ENCODE measurements around the gene TFAP2E.

DNA sequence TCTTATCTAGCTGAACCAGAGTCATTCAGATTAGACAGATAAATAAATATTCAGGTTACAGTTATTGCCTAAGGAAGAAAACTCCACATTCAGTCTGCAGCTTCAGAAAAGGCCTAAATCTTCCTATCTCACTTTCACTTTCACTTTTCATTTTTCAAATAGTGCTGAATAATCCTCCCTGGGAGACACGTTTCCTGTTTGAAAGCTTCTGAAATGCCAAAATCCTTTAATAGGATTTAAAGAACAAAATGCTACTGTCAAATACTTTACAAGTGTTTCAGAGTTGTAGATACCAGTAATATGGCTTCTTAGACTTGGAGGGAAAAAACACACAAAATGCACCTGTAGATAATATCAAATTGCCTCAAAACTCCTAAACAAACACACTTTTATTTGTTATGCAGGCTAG, 64.3 kb downstream of the TFAP2E start:
- TF ChIP-seq, protein P1, sequence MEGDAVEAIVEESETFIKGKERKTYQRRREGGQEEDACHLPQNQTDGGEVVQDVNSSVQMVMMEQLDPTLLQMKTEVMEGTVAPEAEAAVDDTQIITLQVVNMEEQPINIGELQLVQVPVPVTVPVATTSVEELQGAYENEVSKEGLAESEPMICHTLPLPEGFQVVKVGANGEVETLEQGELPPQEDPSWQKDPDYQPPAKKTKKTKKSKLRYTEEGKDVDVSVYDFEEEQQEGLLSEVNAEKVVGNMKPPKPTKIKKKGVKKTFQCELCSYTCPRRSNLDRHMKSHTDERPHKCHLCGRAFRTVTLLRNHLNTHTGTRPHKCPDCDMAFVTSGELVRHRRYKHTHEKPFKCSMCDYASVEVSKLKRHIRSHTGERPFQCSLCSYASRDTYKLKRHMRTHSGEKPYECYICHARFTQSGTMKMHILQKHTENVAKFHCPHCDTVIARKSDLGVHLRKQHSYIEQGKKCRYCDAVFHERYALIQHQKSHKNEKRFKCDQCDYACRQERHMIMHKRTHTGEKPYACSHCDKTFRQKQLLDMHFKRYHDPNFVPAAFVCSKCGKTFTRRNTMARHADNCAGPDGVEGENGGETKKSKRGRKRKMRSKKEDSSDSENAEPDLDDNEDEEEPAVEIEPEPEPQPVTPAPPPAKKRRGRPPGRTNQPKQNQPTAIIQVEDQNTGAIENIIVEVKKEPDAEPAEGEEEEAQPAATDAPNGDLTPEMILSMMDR (IDR thresholded peaks at IDR 0.05; ENCODE audit: low read depth, low read length): no peak
- no peak for TF ChIP-seq EZH2phosphoT487 (IDR thresholded peaks at IDR 0.05; ENCODE audit: low read depth)
